Spleen (tissue), 11 donors: ENCODE measurements around the gene CTDSP2. TPM values are rescaled to one million over a fixed set of nuclear protein-coding genes. Genes with fewer than 3 reads are reported as not detected.
"Not testable (repeated sequence)": the region's sequence is repeated elsewhere in the genome, so short reads cannot be mapped to it uniquely, and the experiment has no call there.

ENCODE experiments used
- DNase-seq: peaks from one replicate; pipeline ENCODE4 v3.0.0-alpha.2; 2020
- H3K27ac ChIP-seq, 8 donors: fragments of 200-600 bp; sonication (generic) in 7 of 8; 1 replicate in 4 of 8; 2 replicates in 4 of 8; pipeline versions ENCODE4 v1.5.0 to v1.8.0; 2016 to 2021; ENCODE audit warnings: inconsistent platforms in 4 of 8, mild to moderate bottlenecking in 4 of 8, moderate library complexity in 1 of 8
- H3K27me3 ChIP-seq, 7 donors: fragments of 200-600 bp; sonication (generic) in 6 of 7; replicated peaks in 1 of 7; 1 replicate in 4 of 7; 2 replicates in 3 of 7; pipeline versions ENCODE4 v1.5.0 to v1.8.0; 2016 to 2021; ENCODE audit warnings: inconsistent platforms in 3 of 7, mild to moderate bottlenecking in 1 of 7
- H3K36me3 ChIP-seq, 6 donors: fragments of 200-600 bp; sonication (generic) in 5 of 6; 1 replicate in 4 of 6; 2 replicates in 2 of 6; pipeline versions ENCODE4 v1.5.0 to v1.8.0; 2016 to 2021; ENCODE audit warnings: inconsistent platforms in 2 of 6
- H3K4me1 ChIP-seq, 6 donors: fragments of 200-600 bp; sonication (generic) in 5 of 6; 1 replicate in 3 of 6; 2 replicates in 3 of 6; pipeline versions ENCODE4 v1.5.0 to v1.8.0; 2016 to 2021; ENCODE audit warnings: inconsistent platforms in 3 of 6
- H3K4me3 ChIP-seq, 8 donors: fragments of 200-600 bp; sonication (generic) in 7 of 8; 1 replicate in 4 of 8; 2 replicates in 4 of 8; pipeline versions ENCODE4 v1.5.0 to v1.8.0; 2016 to 2021; ENCODE audit warnings: inconsistent platforms in 4 of 8, mild to moderate bottlenecking in 4 of 8, moderate library complexity in 2 of 8
- H3K9me3 ChIP-seq, 8 donors: fragments of 200-600 bp; sonication (generic) in 7 of 8; 1 replicate in 4 of 8; 2 replicates in 4 of 8; pipeline versions ENCODE4 v1.5.0 to v1.8.0; 2016 to 2021; ENCODE audit warnings: inconsistent platforms in 4 of 8
- CTCF ChIP-seq, 11 experiments: fragments of 200-600 bp in 7 of 11; fragments of 450-650 bp in 4 of 11; sonication (generic) in 4 of 11; IDR thresholded peaks in 8 of 11; conservative IDR thresholded peaks in 3 of 11; 1 replicate in 7 of 11; 2 replicates in 4 of 11; pipeline versions ENCODE4 v1.4.0 to v1.8.0; 2016 to 2021; ENCODE audit warnings: antibody characterized with exemption in 11 of 11, inconsistent platforms in 4 of 11, mild to moderate bottlenecking in 1 of 11
- POLR2A ChIP-seq, 3 donors: fragments of 450-650 bp; IDR thresholded peaks; one replicate each; pipeline ENCODE4 v1.5.1; 2017; ENCODE audit warnings: antibody characterized with exemption in 3 of 3, mild to moderate bottlenecking in 1 of 3
- POLR2AphosphoS5 ChIP-seq, 3 donors: sonication (generic); formaldehyde crosslinking; IDR thresholded peaks; one replicate each; pipeline ENCODE4 v1.5.1; 2017; ENCODE audit warnings: antibody characterized with exemption in 3 of 3
- WGBS, 5 donors: extraction: QIAGEN DNeasy Blood & Tissue Kit in 3 of 5; methylation state at CpG; one replicate each; pipeline versions ENCODE4 v1.1.5 to v1.1.7; 2013 to 2018; 5-methylcytosine and 5-hydroxymethylcytosine counted together
- intact Hi-C: fragments of 100-400 bp; cut with DNase I; formaldehyde crosslinking; loops from one replicate; pipeline ENCODE4 v1.15.0; 2023; ENCODE audit warnings: low total_unique reads
- polyA plus RNA-seq, 3 donors: library from polyadenylated mRNA; stranded (reverse); fragments of 200-250 nt; gene quantifications; one replicate each; pipeline ENCODE4 v1.2.1, GENCODE V29; 2013
- total RNA-seq, 7 donors: library from RNA; depleted of rRNA in 3 of 7; stranded (reverse); fragments of >200 nt in 3 of 7; fragmentation: NEBNext Ultra II Directional in 4 of 7; extraction: Animal tissue kit (Norgen Biotek cat#: 25700) in 4 of 7; gene quantifications; one replicate each; pipeline versions ENCODE4 v1.1.0 to v1.2.1, GENCODE V29; 2016 to 2021
- donor health status: healthy with polysubstance abuse.
- donor health status: DM: no; HTN: no; CAD: no; lungs with moderate emphysema.
- donor health status: DM: no; HTN: no; CAD: no.
- donor health status: Bipolar disorder and iron deficiency.
- donor health status: healthy.
- donor health status: DM: no; HTN: no; CAD: no.
- donor health status: DM: yes; HTN: yes; CAD: no.

The CTDSP2 gene
- total and polyA plus RNA-seq, 10 donors = 22.2 to 203 (median 144) TPM

DNA sequence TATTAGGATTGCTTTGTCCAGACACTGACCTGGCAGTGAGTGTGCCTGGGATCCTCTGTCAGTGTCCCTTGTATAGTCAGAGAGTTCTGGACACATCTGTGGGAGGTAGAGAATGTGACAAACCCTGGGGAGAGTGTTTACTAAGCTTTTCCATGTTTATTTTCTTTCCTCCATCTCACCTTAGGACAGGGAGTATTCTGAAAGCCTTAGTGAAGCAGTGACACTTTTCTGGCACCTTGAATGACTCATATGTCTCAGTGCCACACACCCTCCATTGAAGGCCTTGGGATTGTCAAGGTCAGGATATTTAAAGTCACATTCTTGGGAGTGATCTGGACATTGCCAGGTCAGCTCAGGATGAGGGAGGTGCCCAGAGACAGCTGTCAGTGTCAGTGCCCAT lies 34.9 kb upstream of the CTDSP2 start:
- H3K27ac ChIP-seq = no peak overlapping the region
- no peak for DNase-seq
- no peaks in the 10 kb centered on the region for H3K36me3 ChIP-seq
- H3K4me1 ChIP-seq = peaks cover 0 to under 1% (median 0%) of the 10 kb centered on the region in 6 donors
- H3K4me3 ChIP-seq = no peak overlapping the region
- no peaks in the 10 kb centered on the region for H3K27me3 ChIP-seq
- TF ChIP-seq CTCF (IDR thresholded peaks at IDR 0.05 in 8 of 11, conservative IDR thresholded peaks at IDR 0.05 in 3 of 11) (no peak), POLR2A (IDR thresholded peaks at IDR 0.05) (no peak), POLR2AphosphoS5 (IDR thresholded peaks at IDR 0.05) (no peak)
- intact Hi-C loops = no loop called here
- peaks cover 0 to 18% (median 14%) of the 10 kb centered on the region in 8 donors for H3K9me3 ChIP-seq

- peaks cover 0 to 18% (median 14%) of the 10 kb centered on the region in 8 donors for H3K9me3 ChIP-seq
- intact Hi-C loops, DNase-seq, H3K27me3 ChIP-seq, H3K4me3 ChIP-seq, H3K4me1 ChIP-seq, H3K27ac ChIP-seq, H3K36me3 ChIP-seq: not testable (repeated sequence)
- 92 to 98% (median 95%) methylated on average over 9 of the region's 9 CpGs for WGBS, 5 donors
These were observed 34.5 kb upstream of the CTDSP2 start for GRCh38 chr12:57881035-57881434.

GRCh38 chr12:57877876-57878275 lies 31.3 kb upstream of the CTDSP2 start:
- Histone ChIP-seq H3K36me3 (no peaks in the 10 kb centered on the region), H3K9me3 (no peaks in the 10 kb centered on the region), H3K27ac (no peak overlapping the region), H3K27me3 (no peaks in the 10 kb centered on the region), H3K4me1 (peaks cover 0 to 29% (median 0%) of the 10 kb centered on the region in 6 donors), H3K4me3 (no peak overlapping the region)
- TF ChIP-seq POLR2A (IDR thresholded peaks at IDR 0.05) = no peak
- no peak for TF ChIP-seq CTCF (IDR thresholded peaks at IDR 0.05 in 8 of 11, conservative IDR thresholded peaks at IDR 0.05 in 3 of 11)
- TF ChIP-seq POLR2AphosphoS5 (IDR thresholded peaks at IDR 0.05) = no peak
- intact Hi-C loops = no loop called here
- WGBS, 5 donors = 89 to 96% (median 93%) methylated on average over 3 of the region's 3 CpGs
- DNase-seq = no peak

- H3K4me3 ChIP-seq = no peak overlapping the region
- DNase-seq = no peak
- 77 to 91% (median 84%) methylated on average over 5 of the region's 5 CpGs for WGBS, 5 donors
- no peaks in the 10 kb centered on the region for H3K36me3 ChIP-seq
- intact Hi-C loops = no loop called here
- H3K27me3 ChIP-seq = no peaks in the 10 kb centered on the region
- no peaks in the 10 kb centered on the region for H3K9me3 ChIP-seq
- peaks cover 0 to 29% (median 0%) of the 10 kb centered on the region in 6 donors for H3K4me1 ChIP-seq
- H3K27ac ChIP-seq = peak overlapping the region in 6 of 8 donors; percentile 22 to 57 (median 54)
- TF ChIP-seq POLR2A (IDR thresholded peaks at IDR 0.05) = no peak
- no peak for TF ChIP-seq POLR2AphosphoS5 (IDR thresholded peaks at IDR 0.05)
- TF ChIP-seq CTCF (IDR thresholded peaks at IDR 0.05 in 8 of 11, conservative IDR thresholded peaks at IDR 0.05 in 3 of 11) = no peak
These were observed 29.4 kb upstream of the CTDSP2 start for GRCh38 chr12:57875753-57876547.
